ENCODE measurements around the gene C19orf67. TPM values are rescaled to one million over a fixed set of nuclear protein-coding genes. Genes with fewer than 3 reads are reported as not detected.
A peak's percentile ranks its signal among the peaks of the same experiment; 100 is the strongest.

Gene C19orf67
- total RNA-seq, 1 experiment from 2014 or later = 0.39 TPM

GRCh38 chr19:14056069-14056666 is 29.4 kb downstream of the C19orf67 start:
- Mint-ChIP-seq H3K27ac (no peak overlapping the region), H3K9me3 (no peaks in the 10 kb centered on the region; a peak in 2 of 5 replicates), H3K4me1 (peaks cover 9 to 20% of the 10 kb centered on the region in 2 experiments), H3K27me3 (ENCODE audit: low read depth) (peaks cover 44% of the 10 kb centered on the region), H3K36me3 (ENCODE audit: insufficient read depth in 1 of 3, low read depth in 3 of 3) (peaks cover 10 to 14% (median 12%) of the 10 kb centered on the region in 3 experiments; a peak in 6 of 7 replicates), H3K4me3 (peak overlapping the region in 1 of 2 experiments; percentile 89; a peak in 2 of 5 replicates)
- H4K91ac ChIP-seq (ENCODE audit: insufficient read length, low read depth, low read length) = no peak overlapping the region
- no CpG with 5 or more reads among the region's 10 CpGs for WGBS (ENCODE audit: extremely low coverage, insufficient read length, low lambda C conversion rate)
- no peak overlapping the region for H3K4me2 ChIP-seq (ENCODE audit: insufficient read depth, insufficient read length, low read length)
- no peaks in the 10 kb centered on the region for H3K9me3 ChIP-seq (ENCODE audit: control insufficient read depth, low read depth, low read length)
- H2BK5ac ChIP-seq (ENCODE audit: insufficient read length, low read length) = no peak overlapping the region
- no peak overlapping the region for H3K56ac ChIP-seq (ENCODE audit: insufficient read length, low read depth, low read length)
- no peak overlapping the region for H4K5ac ChIP-seq (ENCODE audit: insufficient read length, low read depth, low read length)
- H3K23me2 ChIP-seq (ENCODE audit: insufficient read length, low read depth, low read length, poor library complexity, severe bottlenecking) = peaks cover 6% of the 10 kb centered on the region
- no peak for TF ChIP-seq CTCF (conservative IDR thresholded peaks at IDR 0.05)
- no peak overlapping the region for H2AK5ac ChIP-seq (ENCODE audit: insufficient read length, low read length)
- H2BK120ac ChIP-seq (ENCODE audit: low read depth, low read length, poor library complexity, severe bottlenecking) = no peak overlapping the region
- H3K27me3 ChIP-seq (ENCODE audit: insufficient read depth, low read length) = peaks cover 8% of the 10 kb centered on the region
- DNase-seq = no peak
- no peak overlapping the region for H3K18ac ChIP-seq (ENCODE audit: insufficient read length, low read depth, low read length)
- no peaks in the 10 kb centered on the region for H4K20me1 ChIP-seq (ENCODE audit: control insufficient read depth, insufficient read depth, insufficient read length)
- no peak overlapping the region for H3K27ac ChIP-seq (ENCODE audit: insufficient read length, low read depth, low read length)
- no peak overlapping the region for H3K23ac ChIP-seq (ENCODE audit: insufficient read length, low read depth, low read length)
- H3K79me1 ChIP-seq (ENCODE audit: insufficient read depth, low read depth, low read length, poor library complexity, severe bottlenecking) = no peaks in the 10 kb centered on the region
- no peak overlapping the region for H3T11ph ChIP-seq (ENCODE audit: low read length)
- no peak overlapping the region for H3K14ac ChIP-seq (ENCODE audit: insufficient read depth, low read length)
- no peak overlapping the region for H2BK20ac ChIP-seq (ENCODE audit: low read depth, low read length, poor library complexity, severe bottlenecking)
- no peaks in the 10 kb centered on the region for H3K79me2 ChIP-seq (ENCODE audit: insufficient read depth, low read length)
- no peak overlapping the region for H4K8ac ChIP-seq (replicated peaks; ENCODE audit: insufficient read length, low read depth, low read length)
- H3K4me1 ChIP-seq (ENCODE audit: insufficient read depth, low read length) = no peaks in the 10 kb centered on the region; the same call in 1 of the 2 replicates
- no peak overlapping the region for H3K4ac ChIP-seq (ENCODE audit: low read depth, low read length)
- H2BK12ac ChIP-seq (ENCODE audit: insufficient read length, low read depth, low read length) = no peak overlapping the region
- H2BK15ac ChIP-seq (ENCODE audit: low read depth, low read length) = no peak overlapping the region
- H2AFZ ChIP-seq (ENCODE audit: low read length) = no peak overlapping the region
- H3K9ac ChIP-seq (ENCODE audit: extremely low read depth, insufficient read length, low read length) = no peak overlapping the region

Measured in H9 (cell line).